ENCODE results near the gene CDYL2. TPM values are rescaled to one million over a fixed set of nuclear protein-coding genes. Genes with fewer than 3 reads are reported as not detected.

The CDYL2 gene
- total RNA-seq, 2 experiments from 2014 or later, result 0.98 to 2.5 TPM

- TF ChIP-seq, protein P1, sequence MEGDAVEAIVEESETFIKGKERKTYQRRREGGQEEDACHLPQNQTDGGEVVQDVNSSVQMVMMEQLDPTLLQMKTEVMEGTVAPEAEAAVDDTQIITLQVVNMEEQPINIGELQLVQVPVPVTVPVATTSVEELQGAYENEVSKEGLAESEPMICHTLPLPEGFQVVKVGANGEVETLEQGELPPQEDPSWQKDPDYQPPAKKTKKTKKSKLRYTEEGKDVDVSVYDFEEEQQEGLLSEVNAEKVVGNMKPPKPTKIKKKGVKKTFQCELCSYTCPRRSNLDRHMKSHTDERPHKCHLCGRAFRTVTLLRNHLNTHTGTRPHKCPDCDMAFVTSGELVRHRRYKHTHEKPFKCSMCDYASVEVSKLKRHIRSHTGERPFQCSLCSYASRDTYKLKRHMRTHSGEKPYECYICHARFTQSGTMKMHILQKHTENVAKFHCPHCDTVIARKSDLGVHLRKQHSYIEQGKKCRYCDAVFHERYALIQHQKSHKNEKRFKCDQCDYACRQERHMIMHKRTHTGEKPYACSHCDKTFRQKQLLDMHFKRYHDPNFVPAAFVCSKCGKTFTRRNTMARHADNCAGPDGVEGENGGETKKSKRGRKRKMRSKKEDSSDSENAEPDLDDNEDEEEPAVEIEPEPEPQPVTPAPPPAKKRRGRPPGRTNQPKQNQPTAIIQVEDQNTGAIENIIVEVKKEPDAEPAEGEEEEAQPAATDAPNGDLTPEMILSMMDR (conservative IDR thresholded peaks at IDR 0.05; ENCODE audit: low read length), result no peak
- TF ChIP-seq EZH2phosphoT487 (IDR thresholded peaks at IDR 0.05; ENCODE audit: borderline replicate concordance, low read depth, low read length), result no peak
- Histone ChIP-seq H2AFZ (ENCODE audit: low read length) (no peak overlapping the region), H3K4me1 (ENCODE audit: insufficient read depth, low read length, poor library complexity, severe bottlenecking) (no peaks in the 10 kb centered on the region), H3K36me3 (ENCODE audit: insufficient read depth, low read length) (no peaks in the 10 kb centered on the region), H3K79me2 (ENCODE audit: insufficient read depth, low read depth, low read length) (no peaks in the 10 kb centered on the region), H3K4me3 (ENCODE audit: low read depth, low read length, poor library complexity, severe bottlenecking) (no peak overlapping the region), H3K4me2 (ENCODE audit: low read length) (no peak overlapping the region), H4K20me1 (ENCODE audit: insufficient read depth, low read length) (no peaks in the 10 kb centered on the region), H3K9me3 (ENCODE audit: low read length) (no peaks in the 10 kb centered on the region), H3K9me2 (ENCODE audit: insufficient read depth, low read length) (no peaks in the 10 kb centered on the region), H3K27ac (ENCODE audit: low read depth, low read length, poor library complexity, severe bottlenecking) (no peak overlapping the region)
- CTCF ChIA-PET (ENCODE audit: unreplicated experiment), result no interaction called here
- no TSS peak for BruUV-seq (replicated peaks)
- intact Hi-C loops (cut with micrococcal nuclease; ENCODE audit: unreplicated experiment), result no loop called here
- POLR2A ChIA-PET, result no interaction called here
- DNase-seq (ENCODE audit: low spot score), result no peak
Observed at GRCh38 chr16:80841231-80841630, 36.8 kb upstream of the CDYL2 start.

DNA sequence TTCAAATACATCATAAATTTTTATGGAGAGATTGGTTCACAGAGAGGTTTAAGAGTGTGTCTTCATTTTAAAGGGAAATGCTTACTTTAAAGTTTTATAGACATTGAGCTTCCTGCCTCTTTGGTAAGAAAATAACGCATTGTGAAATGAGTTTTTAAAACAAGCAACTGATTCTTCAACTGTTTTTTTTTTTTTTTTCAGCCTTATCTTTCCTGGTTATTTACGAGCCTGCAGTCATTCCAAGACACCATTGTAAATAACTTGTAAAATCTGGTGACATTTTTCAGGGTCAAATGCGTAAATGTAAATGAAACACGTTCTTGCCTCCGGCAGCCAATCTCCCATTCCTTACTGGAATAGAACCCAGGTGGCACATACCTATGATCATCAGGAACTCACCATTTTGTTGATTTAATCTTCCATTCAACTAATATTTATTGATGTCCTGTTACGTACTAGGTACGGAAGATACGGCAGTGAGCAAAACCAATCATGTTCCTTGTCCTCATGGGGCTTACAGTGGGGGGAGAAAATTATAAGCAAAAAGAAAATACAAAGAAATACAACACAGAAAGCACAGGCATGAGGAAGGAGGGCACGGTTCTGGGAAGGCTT is 33.2 kb upstream of the CDYL2 start:
- no peaks in the 10 kb centered on the region for H3K36me3 ChIP-seq (ENCODE audit: insufficient read depth, low read length)
- no peak for TF ChIP-seq EZH2phosphoT487 (IDR thresholded peaks at IDR 0.05; ENCODE audit: borderline replicate concordance, low read depth, low read length)
- TF ChIP-seq, protein P1 (conservative IDR thresholded peaks at IDR 0.05; ENCODE audit: low read length), result no peak
- POLR2A ChIA-PET, result interaction anchor here (0.6 kb wide), 1 partner anchor 715 kb away, joined by 3 read pairs; no protein-coding TSS in a partner anchor
- H2AFZ ChIP-seq (ENCODE audit: low read length), result no peak overlapping the region
- H3K4me3 ChIP-seq (ENCODE audit: low read depth, low read length, poor library complexity, severe bottlenecking), result no peak overlapping the region
- H3K4me1 ChIP-seq (ENCODE audit: insufficient read depth, low read length, poor library complexity, severe bottlenecking), result no peaks in the 10 kb centered on the region
- no peaks in the 10 kb centered on the region for H3K79me2 ChIP-seq (ENCODE audit: insufficient read depth, low read depth, low read length)
- no peaks in the 10 kb centered on the region for H3K9me3 ChIP-seq (ENCODE audit: low read length)
- H3K9me2 ChIP-seq (ENCODE audit: insufficient read depth, low read length), result no peaks in the 10 kb centered on the region
- H3K4me2 ChIP-seq (ENCODE audit: low read length), result no peak overlapping the region
- intact Hi-C loops (cut with micrococcal nuclease; ENCODE audit: unreplicated experiment), result no loop called here
- H3K27ac ChIP-seq (ENCODE audit: low read depth, low read length, poor library complexity, severe bottlenecking), result no peak overlapping the region
- H4K20me1 ChIP-seq (ENCODE audit: insufficient read depth, low read length), result no peaks in the 10 kb centered on the region
- no peak for DNase-seq (ENCODE audit: low spot score)
- CTCF ChIA-PET (ENCODE audit: unreplicated experiment), result no interaction called here
- BruUV-seq (replicated peaks), result no TSS peak

DNA sequence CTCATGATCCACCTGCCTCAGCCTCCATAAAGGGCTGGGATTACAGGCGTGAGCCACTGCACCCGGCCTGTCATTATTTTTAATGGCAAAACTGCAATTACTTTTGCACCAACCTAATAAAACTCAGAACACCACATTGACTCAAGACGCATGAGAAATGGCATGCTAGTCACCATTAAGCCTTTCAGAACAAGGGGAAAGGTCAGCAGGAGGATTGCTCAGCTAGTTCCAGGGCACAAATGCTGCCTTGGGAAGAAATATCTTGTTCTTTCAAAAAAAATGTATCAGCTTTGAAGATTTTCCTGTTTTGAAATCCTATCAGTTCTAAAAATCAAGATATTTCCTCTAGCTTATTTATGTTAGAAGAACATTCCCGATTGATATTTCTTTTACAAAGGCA is 32.4 kb upstream of the CDYL2 start:
- DNase-seq (ENCODE audit: low spot score), result no peak
- ChIA-PET CTCF (ENCODE audit: unreplicated experiment) (no interaction called here), POLR2A (interaction anchor here (0.6 kb wide), 1 partner anchor 715 kb away, joined by 3 read pairs; no protein-coding TSS in a partner anchor)
- Histone ChIP-seq H3K27ac (ENCODE audit: low read depth, low read length, poor library complexity, severe bottlenecking) (no peak overlapping the region), H3K36me3 (ENCODE audit: insufficient read depth, low read length) (no peaks in the 10 kb centered on the region), H3K4me2 (ENCODE audit: low read length) (no peak overlapping the region), H3K9me2 (ENCODE audit: insufficient read depth, low read length) (no peaks in the 10 kb centered on the region), H3K4me1 (ENCODE audit: insufficient read depth, low read length, poor library complexity, severe bottlenecking) (no peaks in the 10 kb centered on the region), H3K79me2 (ENCODE audit: insufficient read depth, low read depth, low read length) (no peaks in the 10 kb centered on the region), H3K4me3 (ENCODE audit: low read depth, low read length, poor library complexity, severe bottlenecking) (no peak overlapping the region), H4K20me1 (ENCODE audit: insufficient read depth, low read length) (no peaks in the 10 kb centered on the region), H3K9me3 (ENCODE audit: low read length) (no peaks in the 10 kb centered on the region), H2AFZ (ENCODE audit: low read length) (no peak overlapping the region)
- no TSS peak for BruUV-seq (replicated peaks)
- intact Hi-C loops (cut with micrococcal nuclease; ENCODE audit: unreplicated experiment), result no loop called here
- TF ChIP-seq, protein P1 (conservative IDR thresholded peaks at IDR 0.05; ENCODE audit: low read length), result no peak
- TF ChIP-seq EZH2phosphoT487 (IDR thresholded peaks at IDR 0.05; ENCODE audit: borderline replicate concordance, low read depth, low read length), result no peak
